GM23338 (cell line): ENCODE data around the gene NR3C1. TPM values are rescaled to one million over a fixed set of nuclear protein-coding genes. Genes with fewer than 3 reads are reported as not detected.

Experiments
- ATAC-seq: fragments of 200-7000 bp; cut with Tn5 transposase; 3 replicates; pipeline ENCODE4 v1.9.1; 2020
- DNase-seq: peaks from one replicate; pipeline ENCODE4 v3.0.0-alpha.2; 2015; ENCODE audit warnings: low spot score
- H2AFZ ChIP-seq: fragments of 200-600 bp; sonication (generic); 2 replicates; pipeline ENCODE4 v1.8.0; 2016; ENCODE audit warnings: antibody characterized with exemption, mild to moderate bottlenecking, moderate library complexity
- H3F3A ChIP-seq: fragments of 200-600 bp; sonication (generic); replicated peaks from 2 replicates; pipeline ENCODE4 v1.8.0; 2017; ENCODE audit warnings: antibody characterized with exemption, mixed run types, low read depth
- H3K27ac ChIP-seq: fragments of 200-600 bp; sonication (generic); 2 replicates; pipeline ENCODE4 v1.6.1; 2016; ENCODE audit warnings: low read depth
- H3K27me3 ChIP-seq: fragments of 200-600 bp; sonication (generic); 2 replicates; pipeline ENCODE4 v1.8.0; 2016; ENCODE audit warnings: mild to moderate bottlenecking, mixed run types, moderate library complexity; ENCODE audit not compliant: insufficient read depth
- H3K36me3 ChIP-seq: fragments of 200-600 bp; sonication (generic); 2 replicates; pipeline ENCODE4 v1.8.0; 2016; ENCODE audit warnings: mild to moderate bottlenecking; ENCODE audit not compliant: insufficient read depth
- H3K4me1 ChIP-seq: fragments of 200-600 bp; sonication (generic); 2 replicates; pipeline ENCODE4 v1.8.0; 2016; ENCODE audit warnings: mild to moderate bottlenecking, moderate library complexity; ENCODE audit not compliant: insufficient read depth
- H3K4me2 ChIP-seq: fragments of 200-600 bp; sonication (generic); 2 replicates; pipeline ENCODE4 v1.7.1; 2017; ENCODE audit warnings: mixed run types
- H3K4me3 ChIP-seq: fragments of 200-600 bp; sonication (generic); 2 replicates; pipeline ENCODE4 v1.6.1; 2016; ENCODE audit warnings: mixed run types
- H3K79me2 ChIP-seq: fragments of 200-600 bp; sonication (generic); replicated peaks from 2 replicates; pipeline ENCODE4 v1.8.0; 2017; ENCODE audit warnings: mild to moderate bottlenecking; ENCODE audit not compliant: insufficient read depth
- H3K9me2 ChIP-seq: fragments of 200-600 bp; sonication (generic); 2 replicates; pipeline ENCODE4 v1.8.0; 2017; ENCODE audit not compliant: insufficient read depth
- H4K20me1 ChIP-seq: fragments of 200-600 bp; sonication (generic); replicated peaks from 2 replicates; pipeline ENCODE4 v1.8.0; 2017; ENCODE audit warnings: mild to moderate bottlenecking; ENCODE audit not compliant: insufficient read depth
- H3K27ac Mint-ChIP-seq: 2 replicates; pipeline ENCODE4 v1.8.0; 2020; ENCODE audit warnings: inconsistent platforms, mild to moderate bottlenecking, moderate library complexity, mixed read lengths
- H3K27me3 Mint-ChIP-seq: 3 replicates; pipeline ENCODE4 v1.8.0; 2022; ENCODE audit warnings: low read depth, mild to moderate bottlenecking, moderate library complexity, mixed read lengths, inconsistent platforms; ENCODE audit not compliant: insufficient read depth, poor library complexity
- H3K36me3 Mint-ChIP-seq: 3 replicates; pipeline ENCODE4 v1.8.0; 2021; ENCODE audit warnings: low read depth, mild to moderate bottlenecking, inconsistent platforms, moderate library complexity, mixed read lengths
- H3K4me1 Mint-ChIP-seq: 3 replicates; pipeline ENCODE4 v1.8.0; 2020; ENCODE audit warnings: mild to moderate bottlenecking, inconsistent platforms, mixed read lengths
- H3K4me3 Mint-ChIP-seq: 3 replicates; pipeline ENCODE4 v1.8.0; 2021; ENCODE audit warnings: moderate library complexity, mild to moderate bottlenecking, inconsistent platforms, mixed read lengths
- H3K9me3 Mint-ChIP-seq: 3 replicates; pipeline ENCODE4 v1.8.0; 2020; ENCODE audit warnings: moderate library complexity, mild to moderate bottlenecking, inconsistent platforms, mixed read lengths
- CREB1 ChIP-seq: fragments of 250-450 bp; sonication (Bioruptor Pico); IDR thresholded peaks from 2 replicates; pipeline ENCODE4 v1.5.0; 2020; ENCODE audit warnings: low read depth, mild to moderate bottlenecking, moderate library complexity
- CTCF ChIP-seq, 2 experiments: fragments of 200-600 bp in 1 of 2; sonication (generic) in 1 of 2; conservative IDR thresholded peaks; 2 replicates each; pipeline versions ENCODE4 v1.5.1 to v1.6.1; 2016 to 2017; ENCODE audit warnings: antibody characterized with exemption in 2 of 2, low read depth in 2 of 2, mild to moderate bottlenecking in 2 of 2, moderate library complexity in 1 of 2
- ETS1 ChIP-seq: IDR thresholded peaks from 2 replicates; pipeline ENCODE4 v1.6.1; 2016; ENCODE audit warnings: antibody characterized with exemption
- EZH2 ChIP-seq: fragments of 200-600 bp; sonication (generic); IDR thresholded peaks from one replicate; pipeline ENCODE4 v1.8.0; 2017; ENCODE audit warnings: antibody characterized with exemption, mild to moderate bottlenecking, low read depth; ENCODE audit not compliant: unreplicated experiment
- REST ChIP-seq: IDR thresholded peaks from one replicate; pipeline ENCODE4 v1.6.1; 2018; ENCODE audit warnings: antibody characterized with exemption; ENCODE audit not compliant: unreplicated experiment
- STAT1 ChIP-seq: IDR thresholded peaks from one replicate; pipeline ENCODE4 v1.6.1; 2016; ENCODE audit warnings: antibody characterized with exemption; ENCODE audit not compliant: unreplicated experiment
- polyA plus RNA-seq: library from polyadenylated mRNA; unstranded; fragments of >200 nt; fragmentation: Nextera tagmentation; extraction: Ambion mirVana; gene quantifications from 2 replicates; pipeline ENCODE4 v1.2.1, GENCODE V29; 2016
- total RNA-seq: library from RNA; depleted of rRNA; stranded (reverse); fragments of >200 nt; shearing (Covaris generic); gene quantifications from 2 replicates; pipeline ENCODE4 v1.2.3, GENCODE V29; 2014

NR3C1 gene
- total and polyA plus RNA-seq, 2 experiments from 2014 or later = 1.2 to 4.6 TPM

- Histone ChIP-seq H3K9me2 (no peaks in the 10 kb centered on the region), H3K4me1 (peaks cover 17% of the 10 kb centered on the region), H3F3A (no peaks in the 10 kb centered on the region), H3K36me3 (no peaks in the 10 kb centered on the region), H2AFZ (no peak overlapping the region), H4K20me1 (no peaks in the 10 kb centered on the region), H3K4me3 (no peak overlapping the region), H3K27me3 (no peaks in the 10 kb centered on the region), H3K79me2 (no peaks in the 10 kb centered on the region), H3K27ac (no peak overlapping the region), H3K4me2 (no peak overlapping the region)
- no peak overlapping the region for H3K4me3 Mint-ChIP-seq
- no peaks in the 10 kb centered on the region for H3K36me3 Mint-ChIP-seq
- ATAC-seq = no peak
- no peak overlapping the region for H3K27ac Mint-ChIP-seq
- H3K4me1 Mint-ChIP-seq = peaks cover 20% of the 10 kb centered on the region
- DNase-seq = no peak
- no peaks in the 10 kb centered on the region for H3K9me3 Mint-ChIP-seq
- TF ChIP-seq EZH2 = no peak
- TF ChIP-seq CTCF (conservative IDR thresholded peaks at IDR 0.05; ENCODE audit: low read depth in 2 of 2) = no peak
- no peak for TF ChIP-seq ETS1
- TF ChIP-seq REST = no peak
- TF ChIP-seq CREB1 (CRISPR knock-in tag) = no peak
- no peaks in the 10 kb centered on the region for H3K27me3 Mint-ChIP-seq
Measured at GRCh38 chr5:143275512-143276363, 127.7 kb downstream of the NR3C1 start.

- H3K4me3 Mint-ChIP-seq = no peak overlapping the region
- no peaks in the 10 kb centered on the region for H3K36me3 Mint-ChIP-seq
- DNase-seq = no peak
- H3F3A ChIP-seq = no peaks in the 10 kb centered on the region
- no peak overlapping the region for H3K27ac ChIP-seq
- no peak overlapping the region for H2AFZ ChIP-seq
- ATAC-seq = no peak
- H3K4me3 ChIP-seq = no peak overlapping the region
- peaks cover 9% of the 10 kb centered on the region for H3K4me1 ChIP-seq
- peak overlapping the region; percentile 14; the same call in 1 of the 2 replicates for H3K27ac Mint-ChIP-seq
- peaks cover 16% of the 10 kb centered on the region for H3K4me1 Mint-ChIP-seq
- H3K4me2 ChIP-seq = no peak overlapping the region
- no peaks in the 10 kb centered on the region for H4K20me1 ChIP-seq
- H3K79me2 ChIP-seq = no peaks in the 10 kb centered on the region
- no peaks in the 10 kb centered on the region for H3K9me3 Mint-ChIP-seq
- H3K27me3 ChIP-seq = no peaks in the 10 kb centered on the region
- H3K27me3 Mint-ChIP-seq = no peaks in the 10 kb centered on the region
- no peaks in the 10 kb centered on the region for H3K9me2 ChIP-seq
- TF ChIP-seq CREB1 (CRISPR knock-in tag) = no peak
- no peak for TF ChIP-seq STAT1
- no peak for TF ChIP-seq CTCF (conservative IDR thresholded peaks at IDR 0.05; ENCODE audit: low read depth in 2 of 2)
- no peaks in the 10 kb centered on the region for H3K36me3 ChIP-seq
Measured at GRCh38 chr5:143274952-143275351, 128.5 kb downstream of the NR3C1 start.
